ENCODE data around the gene CTDSPL.

CTDSPL gene

GRCh38 chr3:37990527-37990926, 128.8 kb downstream of the CTDSPL start, which contains the start of gene VILL (continued):
- TF ChIP-seq, protein P1, sequence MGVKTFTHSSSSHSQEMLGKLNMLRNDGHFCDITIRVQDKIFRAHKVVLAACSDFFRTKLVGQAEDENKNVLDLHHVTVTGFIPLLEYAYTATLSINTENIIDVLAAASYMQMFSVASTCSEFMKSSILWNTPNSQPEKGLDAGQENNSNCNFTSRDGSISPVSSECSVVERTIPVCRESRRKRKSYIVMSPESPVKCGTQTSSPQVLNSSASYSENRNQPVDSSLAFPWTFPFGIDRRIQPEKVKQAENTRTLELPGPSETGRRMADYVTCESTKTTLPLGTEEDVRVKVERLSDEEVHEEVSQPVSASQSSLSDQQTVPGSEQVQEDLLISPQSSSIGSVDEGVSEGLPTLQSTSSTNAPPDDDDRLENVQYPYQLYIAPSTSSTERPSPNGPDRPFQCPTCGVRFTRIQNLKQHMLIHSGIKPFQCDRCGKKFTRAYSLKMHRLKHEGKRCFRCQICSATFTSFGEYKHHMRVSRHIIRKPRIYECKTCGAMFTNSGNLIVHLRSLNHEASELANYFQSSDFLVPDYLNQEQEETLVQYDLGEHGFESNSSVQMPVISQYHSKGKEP (tag by site-specific recombination; IDR thresholded peaks at IDR 0.05), result no peak
- TF ChIP-seq ZNF223 (tag by site-specific recombination; IDR thresholded peaks at IDR 0.05) (no peak), SP7 (tag by site-specific recombination; IDR thresholded peaks at IDR 0.05) (no peak), ZNF169 (tag by site-specific recombination; IDR thresholded peaks at IDR 0.05) (no peak), ZNF24 (tag by site-specific recombination; IDR thresholded peaks at IDR 0.05) (no peak), ZNF140 (tag by site-specific recombination; IDR thresholded peaks at IDR 0.05) (no peak), ZNF404 (tag by site-specific recombination; IDR thresholded peaks at IDR 0.05) (no peak), ZNF785 (tag by site-specific recombination; IDR thresholded peaks at IDR 0.05) (no peak), ZNF621 (tag by site-specific recombination; IDR thresholded peaks at IDR 0.05) (no peak)
- TF ChIP-seq, protein P2, sequence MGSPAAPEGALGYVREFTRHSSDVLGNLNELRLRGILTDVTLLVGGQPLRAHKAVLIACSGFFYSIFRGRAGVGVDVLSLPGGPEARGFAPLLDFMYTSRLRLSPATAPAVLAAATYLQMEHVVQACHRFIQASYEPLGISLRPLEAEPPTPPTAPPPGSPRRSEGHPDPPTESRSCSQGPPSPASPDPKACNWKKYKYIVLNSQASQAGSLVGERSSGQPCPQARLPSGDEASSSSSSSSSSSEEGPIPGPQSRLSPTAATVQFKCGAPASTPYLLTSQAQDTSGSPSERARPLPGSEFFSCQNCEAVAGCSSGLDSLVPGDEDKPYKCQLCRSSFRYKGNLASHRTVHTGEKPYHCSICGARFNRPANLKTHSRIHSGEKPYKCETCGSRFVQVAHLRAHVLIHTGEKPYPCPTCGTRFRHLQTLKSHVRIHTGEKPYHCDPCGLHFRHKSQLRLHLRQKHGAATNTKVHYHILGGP (tag by site-specific recombination; IDR thresholded peaks at IDR 0.05), result no peak

DNA sequence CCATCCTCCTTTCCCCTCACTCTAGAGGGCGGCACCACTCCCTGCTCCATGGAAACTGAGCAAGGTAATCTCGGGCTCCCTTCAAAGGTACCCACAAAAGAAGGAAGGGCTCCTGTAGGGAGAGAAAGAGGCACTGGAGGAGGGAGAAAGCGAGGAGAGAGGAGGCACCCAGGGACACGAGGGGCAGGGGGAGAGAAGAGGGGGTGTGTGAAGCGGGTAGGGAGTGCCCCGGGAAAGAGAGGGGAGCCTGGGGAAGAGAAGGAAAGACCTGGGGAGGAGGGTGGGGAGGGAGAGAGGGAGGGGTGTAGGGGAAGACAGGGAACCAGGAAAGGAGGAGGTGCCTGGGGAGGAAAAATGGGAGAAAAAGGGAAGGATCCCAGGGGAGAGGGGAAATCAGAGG, 129.4 kb downstream of the CTDSPL start:
- Histone ChIP-seq H3K4me1 (ENCODE audit: control insufficient read depth, insufficient read depth, low read length) (no peaks in the 10 kb centered on the region), H3K27ac (ENCODE audit: extremely low read depth, low read depth, low read length) (no peak overlapping the region), H3K9me3 (ENCODE audit: control insufficient read depth, insufficient read depth, low read depth, low read length) (no peaks in the 10 kb centered on the region), H3K4me3 (ENCODE audit: low read depth, low read length) (no peak overlapping the region), H3K36me3 (ENCODE audit: control insufficient read depth in 2 of 2, insufficient read depth in 1 of 2, low read length in 2 of 2) (no peaks in the 10 kb centered on the region)
- TF ChIP-seq ZNF398 (tag by site-specific recombination; IDR thresholded peaks at IDR 0.05), result 0 out of 2 replicates have a peak, but pooled peaks have one; percentile 57
- TF ChIP-seq, protein P3, sequence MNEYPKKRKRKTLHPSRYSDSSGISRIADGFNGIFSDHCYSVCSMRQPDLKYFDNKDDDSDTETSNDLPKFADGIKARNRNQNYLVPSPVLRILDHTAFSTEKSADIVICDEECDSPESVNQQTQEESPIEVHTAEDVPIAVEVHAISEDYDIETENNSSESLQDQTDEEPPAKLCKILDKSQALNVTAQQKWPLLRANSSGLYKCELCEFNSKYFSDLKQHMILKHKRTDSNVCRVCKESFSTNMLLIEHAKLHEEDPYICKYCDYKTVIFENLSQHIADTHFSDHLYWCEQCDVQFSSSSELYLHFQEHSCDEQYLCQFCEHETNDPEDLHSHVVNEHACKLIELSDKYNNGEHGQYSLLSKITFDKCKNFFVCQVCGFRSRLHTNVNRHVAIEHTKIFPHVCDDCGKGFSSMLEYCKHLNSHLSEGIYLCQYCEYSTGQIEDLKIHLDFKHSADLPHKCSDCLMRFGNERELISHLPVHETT (tag by site-specific recombination; IDR thresholded peaks at IDR 0.05), result no peak
- ChIA-PET POLR2A (no interaction called here), CTCF (no interaction called here)

DNA sequence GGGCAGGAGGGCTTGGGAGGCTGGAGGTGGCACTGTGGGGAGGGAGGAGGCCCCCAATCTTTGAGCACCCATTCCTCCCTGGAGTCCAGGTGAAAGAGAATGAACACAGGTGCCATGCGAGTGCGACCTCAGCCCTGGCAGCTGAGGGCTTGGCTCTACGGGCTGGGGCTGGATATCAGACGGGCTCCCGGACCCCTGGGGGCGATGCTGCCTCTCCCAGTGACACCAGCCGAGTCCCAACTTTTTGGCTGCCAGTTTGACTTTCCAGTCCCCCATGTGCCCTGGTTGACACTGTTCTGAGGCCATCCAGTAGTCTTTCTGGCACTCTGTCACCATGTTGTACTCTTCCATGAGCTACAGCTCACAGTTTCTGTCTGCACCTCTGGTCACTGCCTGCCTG, 130.1 kb downstream of the CTDSPL start:
- ChIA-PET POLR2A (no interaction called here), CTCF (interaction anchor here (0.9 kb wide), 1 partner anchor 10 kb away, joined by 4 read pairs; no protein-coding TSS in a partner anchor)
- Histone ChIP-seq H3K36me3 (ENCODE audit: control insufficient read depth in 2 of 2, insufficient read depth in 1 of 2, low read length in 2 of 2) (no peaks in the 10 kb centered on the region), H3K4me1 (ENCODE audit: control insufficient read depth, insufficient read depth, low read length) (no peaks in the 10 kb centered on the region), H3K4me3 (ENCODE audit: low read depth, low read length) (no peak overlapping the region), H3K27ac (ENCODE audit: extremely low read depth, low read depth, low read length) (no peak overlapping the region), H3K9me3 (ENCODE audit: control insufficient read depth, insufficient read depth, low read depth, low read length) (no peaks in the 10 kb centered on the region)
- no peak for TF ChIP-seq ZNF561 (tag by site-specific recombination; IDR thresholded peaks at IDR 0.05; ENCODE audit: borderline replicate concordance)
- no peak for TF ChIP-seq ZNF624 (tag by site-specific recombination; IDR thresholded peaks at IDR 0.05)
- TF ChIP-seq ZNF571 (tag by site-specific recombination; IDR thresholded peaks at IDR 0.05), result no peak
